HG03565 (cell line): ENCODE data around the gene ATP2B3.

ENCODE experiments used
- ATAC-seq: cut with Tn5 transposase; IDR thresholded peaks from one replicate; pipeline ENCODE4 v1.9.1; 2021; ENCODE audit warnings: mild to moderate bottlenecking, moderate library complexity; ENCODE audit not compliant: unreplicated experiment

Gene ATP2B3

DNA sequence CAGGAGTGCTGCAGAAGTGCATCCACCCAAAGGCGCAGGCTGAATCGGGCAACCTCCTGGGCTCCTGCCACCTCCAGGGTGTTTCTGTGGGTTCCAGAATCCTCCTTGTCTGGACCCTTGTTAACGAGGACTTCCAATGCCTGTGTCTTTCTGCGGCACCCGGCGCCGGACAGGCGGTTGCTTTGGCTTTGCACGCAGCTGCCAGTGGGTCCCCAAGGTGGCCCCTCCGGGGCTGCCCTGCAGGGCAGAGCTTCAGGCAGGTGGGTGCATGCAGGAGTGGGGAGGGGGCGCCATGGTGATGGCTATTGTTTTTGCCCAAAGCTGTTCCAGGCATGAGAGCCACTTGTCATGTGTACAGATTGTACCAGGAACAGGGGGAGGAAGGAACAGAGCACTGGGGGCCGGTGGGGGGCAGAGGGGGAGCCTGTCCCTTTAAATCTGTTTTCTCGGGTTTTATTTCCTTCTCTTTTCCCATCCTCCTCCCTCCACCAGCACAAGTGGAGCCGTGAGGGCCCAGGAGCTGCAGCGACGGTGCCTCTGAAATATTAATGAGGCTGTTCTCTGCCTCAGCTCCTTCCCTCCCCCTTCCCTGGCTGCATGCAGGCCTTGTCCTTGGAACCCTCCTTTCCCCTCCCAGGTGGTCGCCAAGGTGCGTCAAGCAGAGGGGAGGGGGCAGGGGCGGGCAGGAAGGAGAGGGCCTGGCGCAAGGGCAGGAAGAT, 13.1 kb downstream of the ATP2B3 start:
- ATAC-seq, result no peak

DNA sequence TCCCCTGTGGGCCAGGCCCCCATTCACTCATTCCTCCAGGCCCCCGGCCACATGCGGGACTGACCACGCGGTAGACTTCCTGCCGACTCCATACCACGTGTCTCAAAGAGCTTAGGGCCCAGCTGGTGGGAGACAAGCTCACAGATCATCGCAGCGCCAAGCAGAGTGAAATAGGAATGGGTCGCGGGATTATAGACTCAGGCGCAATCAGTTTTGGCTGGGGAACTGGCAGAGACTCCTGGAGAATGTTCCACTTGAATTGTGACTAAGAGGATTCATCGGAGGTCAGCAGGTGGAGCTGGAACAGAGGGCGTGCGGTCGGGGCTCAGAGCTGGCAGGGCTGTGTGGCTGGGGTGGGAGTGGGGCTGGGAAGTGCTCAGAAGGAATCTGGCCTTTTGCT, 15.6 kb downstream of the ATP2B3 start:
- no peak for ATAC-seq

DNA sequence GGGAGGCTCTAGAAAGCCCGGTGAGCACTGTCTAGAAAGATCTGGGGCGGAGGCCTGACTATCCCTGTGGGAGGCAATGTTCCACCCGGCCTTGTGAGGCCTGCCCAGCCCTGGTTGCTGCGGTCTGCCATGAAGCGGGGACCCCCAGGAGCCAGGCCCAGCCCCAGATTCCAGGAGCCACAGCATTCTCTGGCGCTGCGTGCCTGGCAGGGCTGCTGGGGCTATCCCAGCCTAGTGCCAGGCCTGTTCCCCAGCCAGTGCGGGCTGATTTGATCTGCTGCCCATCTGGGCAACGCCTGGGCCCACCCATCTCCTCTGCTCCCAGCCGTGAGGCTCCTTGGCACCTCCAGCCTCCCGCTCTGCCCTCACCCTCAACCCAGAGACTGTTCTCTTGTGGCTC, 19.6 kb downstream of the ATP2B3 start:
- ATAC-seq, result no peak

GRCh38 chrX:153537526-153538295, 20.3 kb downstream of the ATP2B3 start:
- no peak for ATAC-seq

DNA sequence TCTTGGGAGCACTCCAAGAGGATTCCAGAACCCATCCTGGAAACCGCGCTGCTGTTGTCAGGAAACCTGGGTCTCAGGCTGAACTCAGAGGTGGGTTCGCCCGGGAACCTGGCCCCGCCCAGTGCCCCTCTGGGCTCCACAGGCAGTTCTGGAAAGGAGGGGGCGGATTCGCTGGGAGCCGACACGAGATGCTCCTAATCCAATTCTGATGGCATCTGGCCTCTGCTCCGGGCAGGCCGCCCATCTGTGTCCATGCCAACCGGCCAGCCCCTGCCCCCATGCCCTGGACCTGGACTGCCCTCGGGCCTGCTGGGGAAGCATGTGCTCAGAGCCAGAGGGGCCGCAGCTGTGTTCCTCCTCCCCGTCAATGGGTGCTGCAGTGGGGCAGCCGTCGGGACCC, 21.0 kb downstream of the ATP2B3 start:
- ATAC-seq, result no peak

DNA sequence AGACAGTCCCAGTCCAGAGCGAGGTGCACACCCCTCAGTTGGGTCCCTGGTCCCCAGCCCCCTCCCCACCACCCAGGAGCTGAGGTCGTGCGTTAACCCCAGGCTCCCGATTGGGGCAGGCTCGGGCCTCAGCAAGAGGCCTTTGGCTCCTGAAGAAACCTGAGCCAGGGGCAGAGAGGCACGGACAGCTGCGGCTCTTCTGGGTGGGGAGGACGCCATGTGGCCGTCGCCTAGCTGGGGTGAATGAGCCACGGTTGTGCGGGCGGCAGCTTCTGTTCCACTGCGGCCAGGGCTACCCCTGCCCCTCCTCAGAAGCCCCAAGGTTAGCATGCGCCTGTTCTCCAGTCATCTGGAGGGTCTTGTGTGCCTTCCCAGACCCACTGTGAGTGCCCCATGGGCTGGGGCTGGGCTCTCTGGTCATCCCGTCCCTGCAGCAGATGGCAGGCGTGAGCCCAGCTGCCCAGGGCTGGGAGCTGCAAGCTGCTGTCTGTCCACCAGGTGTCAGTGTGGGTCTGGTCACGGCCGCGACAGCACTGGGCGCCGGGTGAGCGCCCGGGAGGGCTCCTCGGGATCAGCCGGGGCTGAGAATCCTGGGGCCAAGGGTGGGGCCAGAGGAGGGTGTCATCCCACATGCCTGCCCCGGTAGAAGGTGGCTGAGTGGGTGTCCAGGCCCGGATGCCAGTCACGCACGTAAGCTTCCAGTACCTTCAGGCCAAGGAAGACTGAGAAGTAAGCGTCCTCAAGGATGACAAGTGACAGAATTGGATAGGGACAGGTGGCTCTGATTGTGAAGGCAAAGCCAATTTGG, 21.9 kb downstream of the ATP2B3 start:
- no peak for ATAC-seq

GRCh38 chrX:153539979-153540358, 22.5 kb downstream of the ATP2B3 start:
- ATAC-seq, result no peak

- ATAC-seq, result no peak
These were observed 27.3 kb downstream of the ATP2B3 start for GRCh38 chrX:153544727-153545126.

DNA sequence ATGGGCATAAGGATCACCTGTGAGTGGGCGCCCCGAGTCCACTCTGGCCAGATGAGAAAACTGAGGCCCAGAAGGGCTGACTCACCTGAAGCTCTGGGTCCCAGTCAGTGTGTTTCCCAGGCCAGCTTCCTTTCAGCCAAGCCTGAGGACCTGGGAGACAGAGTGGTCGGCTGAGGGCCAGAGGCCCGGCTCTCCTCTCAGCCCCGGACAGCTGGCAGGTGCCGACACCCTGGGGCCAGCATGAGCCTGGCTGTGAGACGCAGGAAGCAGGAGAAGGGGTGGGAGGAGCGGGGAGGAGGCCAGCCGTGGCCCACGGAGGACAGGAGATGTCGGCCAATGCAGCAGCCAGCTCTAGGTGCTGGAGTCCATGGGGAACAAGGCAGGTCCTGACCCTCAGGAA, 28.9 kb downstream of the ATP2B3 start:
- ATAC-seq, result no peak

DNA sequence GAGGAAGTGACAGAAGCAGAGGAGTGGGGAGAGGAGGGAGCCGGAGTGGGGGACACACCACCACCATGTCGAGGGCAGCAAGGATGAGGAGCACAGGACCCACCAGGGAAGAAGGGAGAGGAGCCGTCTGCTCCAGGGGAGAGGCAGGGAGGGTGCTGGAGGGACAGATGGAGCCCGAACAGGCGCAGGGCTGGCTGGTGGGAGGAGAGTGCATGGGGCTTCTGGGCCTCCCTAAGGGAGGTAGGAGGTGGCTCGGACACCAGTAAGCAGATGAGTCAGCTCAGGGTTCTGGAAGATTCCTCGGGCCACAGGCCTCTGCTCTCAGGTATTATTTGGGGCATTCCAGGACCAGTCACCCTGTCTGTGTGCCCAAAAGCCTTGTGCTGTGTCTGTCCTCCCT, 29.8 kb downstream of the ATP2B3 start:
- no peak for ATAC-seq

- ATAC-seq, result no peak
These were observed 31.8 kb downstream of the ATP2B3 start for GRCh38 chrX:153549231-153549630.

- ATAC-seq, result no peak
These were observed 32.4 kb downstream of the ATP2B3 start for GRCh38 chrX:153549807-153550206.

DNA sequence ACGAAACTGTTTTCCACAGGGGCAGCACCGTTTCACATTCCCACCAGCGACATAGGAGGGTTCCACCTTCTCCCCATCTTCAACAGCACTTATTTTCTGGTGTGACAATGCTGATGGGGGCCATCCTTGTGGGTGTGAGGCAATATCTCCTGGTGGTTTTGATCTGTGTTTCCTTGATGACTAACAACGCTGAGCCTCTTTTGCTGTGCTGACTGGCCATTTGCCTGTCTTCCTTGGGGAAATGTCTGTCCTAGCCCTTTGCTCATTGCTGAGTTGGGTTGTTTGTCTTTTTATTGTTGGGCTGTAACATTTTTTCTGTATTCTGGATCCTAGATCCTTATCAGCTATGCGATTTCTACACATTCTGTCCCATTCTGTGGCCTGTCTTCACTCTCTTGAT, 33.7 kb downstream of the ATP2B3 start:
- no peak for ATAC-seq

DNA sequence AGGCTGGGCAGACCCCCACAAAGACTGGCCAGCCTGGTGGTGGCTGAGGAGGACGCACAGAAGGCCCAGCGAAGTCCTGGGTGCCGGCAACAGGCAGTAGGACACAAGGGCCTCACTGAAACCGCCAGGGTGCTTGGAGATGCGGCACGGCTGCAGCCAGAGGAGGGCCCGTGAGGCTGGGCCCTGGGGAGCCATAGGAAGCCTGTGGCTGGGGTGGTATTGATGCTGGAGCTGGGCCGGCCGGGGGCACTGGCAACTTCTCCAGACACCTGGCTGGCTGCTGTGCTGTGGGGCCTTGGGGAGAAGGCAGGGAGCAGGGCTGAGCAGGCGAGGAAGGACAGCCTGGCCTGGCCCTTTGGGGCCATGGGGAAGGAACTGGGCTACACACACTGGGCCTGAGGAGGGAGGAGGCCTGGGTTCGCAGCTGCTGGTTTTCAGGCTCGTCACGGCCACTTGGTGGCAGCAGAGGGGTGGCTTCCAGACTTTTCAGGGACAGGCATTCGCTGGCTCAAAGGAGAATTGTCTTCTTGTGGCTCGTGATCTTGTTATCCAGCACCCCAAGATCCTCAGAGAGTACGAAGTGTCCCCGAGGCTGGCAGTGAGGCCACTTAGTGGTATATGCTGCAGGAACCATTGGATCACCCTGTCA, 37.2 kb downstream of the ATP2B3 start:
- no peak for ATAC-seq

- no peak for ATAC-seq
These were observed 39.3 kb downstream of the ATP2B3 start for GRCh38 chrX:153556767-153557166.

GRCh38 chrX:153557618-153558355, 40.3 kb downstream of the ATP2B3 start:
- ATAC-seq, result no peak

GRCh38 chrX:153560000-153560399, 42.6 kb downstream of the ATP2B3 start:
- no peak for ATAC-seq

DNA sequence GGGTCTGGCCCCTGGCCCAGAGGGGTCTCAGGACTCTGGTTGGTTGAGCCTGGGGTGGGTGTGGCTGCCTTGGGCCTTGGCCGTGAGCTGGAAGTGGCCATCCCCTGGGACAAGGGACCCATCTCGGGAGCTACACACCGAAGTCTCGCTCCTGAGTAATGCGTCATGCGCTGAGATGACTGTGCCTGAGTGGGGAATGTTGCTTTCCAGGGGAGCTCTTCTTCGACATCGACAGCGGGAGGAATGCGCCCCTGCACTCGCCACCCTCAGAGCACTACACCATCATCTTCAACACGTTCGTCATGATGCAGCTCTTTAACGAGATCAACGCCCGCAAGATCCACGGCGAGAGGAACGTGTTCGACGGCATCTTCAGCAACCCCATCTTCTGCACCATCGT, 43.0 kb downstream of the ATP2B3 start:
- ATAC-seq, result no peak

DNA sequence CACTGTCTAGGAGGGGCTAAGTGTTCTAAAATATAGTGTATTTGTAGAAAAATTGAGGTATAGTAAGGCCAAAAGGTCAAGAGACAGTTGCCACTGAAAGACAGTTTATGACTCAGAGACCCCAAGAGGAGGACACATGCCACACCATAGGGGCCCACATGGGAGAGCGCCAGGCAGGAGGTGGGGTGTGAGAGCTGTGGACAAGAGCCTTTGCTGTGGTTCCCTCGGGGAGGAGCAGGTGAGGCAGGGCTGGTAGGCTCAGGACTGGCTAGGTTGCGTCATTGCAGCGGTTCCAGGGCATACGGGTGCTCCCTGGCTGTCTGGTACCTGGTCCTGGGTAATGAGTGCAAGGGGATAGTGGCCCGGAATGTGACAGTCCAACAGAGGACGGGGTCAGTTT, 43.9 kb downstream of the ATP2B3 start:
- ATAC-seq, result no peak

DNA sequence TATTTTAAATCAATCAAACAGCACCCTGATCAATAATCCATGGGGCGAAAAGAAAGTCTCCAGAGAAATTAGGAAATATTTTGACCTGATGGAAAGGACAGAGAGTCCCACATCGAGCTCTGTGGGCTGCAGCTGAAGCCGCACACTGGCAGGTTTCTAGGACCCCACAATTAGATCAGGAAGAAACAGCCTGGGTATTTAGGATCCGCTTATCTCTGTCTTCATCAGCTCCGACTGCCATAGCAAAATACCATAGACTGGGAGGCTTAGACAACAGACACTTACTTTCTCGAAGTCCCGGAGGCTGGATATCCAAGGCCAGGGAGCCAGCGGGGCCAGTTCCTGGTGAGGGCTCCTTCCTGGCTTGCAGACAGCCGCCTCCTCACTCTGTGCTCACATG, 45.1 kb downstream of the ATP2B3 start:
- no peak for ATAC-seq
